Measurements from ENCODE around the gene EPOP.
"Not testable (repeated sequence)": the region's sequence is repeated elsewhere in the genome, so short reads cannot be mapped to it uniquely, and the experiment has no call there.

EPOP gene

GRCh38 chr17:38637951-38638350 lies 36.8 kb downstream of the EPOP start:
- no peak for DNase-seq (ENCODE audit: low spot score)

GRCh38 chr17:38636054-38636453 lies 38.7 kb downstream of the EPOP start:
- DNase-seq (ENCODE audit: low spot score) = no peak

- DNase-seq (ENCODE audit: low spot score) = no peak
Measured at GRCh38 chr17:38632334-38632733, 42.4 kb downstream of the EPOP start.

GRCh38 chr17:38628441-38628840 lies 46.3 kb downstream of the EPOP start:
- no peak for DNase-seq (ENCODE audit: low spot score)

GRCh38 chr17:38627957-38628356 lies 46.8 kb downstream of the EPOP start:
- DNase-seq (ENCODE audit: low spot score) = no peak

GRCh38 chr17:38626606-38627226 lies 48.0 kb downstream of the EPOP start:
- DNase-seq (ENCODE audit: low spot score) = not testable (repeated sequence)

GRCh38 chr17:38625482-38625881 lies 49.3 kb downstream of the EPOP start:
- no peak for DNase-seq (ENCODE audit: low spot score)

- DNase-seq (ENCODE audit: low spot score) = not testable (repeated sequence)
Measured at GRCh38 chr17:38624782-38625355, 49.9 kb downstream of the EPOP start.

Measured in AG08395 (cell line).